T-helper 2 cell treated with Interferon-gamma antibody and Interleukin-4, amounts not matched to agents 5 μg/mL and 100 μg/mL, for 36 hours (primary cell): ENCODE results near the gene COL18A1.

Experiments
- DNase-seq: peaks from one replicate; pipeline ENCODE4 v3.0.0; 2021; ENCODE audit warnings: low spot score
- H3K27ac Mint-ChIP-seq: one replicate; pipeline ENCODE4 v1.8.0; 2021; ENCODE audit warnings: mild to moderate bottlenecking, mixed read lengths
- H3K27me3 Mint-ChIP-seq: one replicate; pipeline ENCODE4 v1.8.0; 2021; ENCODE audit warnings: low read depth, mixed read lengths
- H3K36me3 Mint-ChIP-seq: one replicate; pipeline ENCODE4 v1.8.0; 2021; ENCODE audit warnings: low read depth, mixed read lengths
- H3K4me1 Mint-ChIP-seq: one replicate; pipeline ENCODE4 v1.8.0; 2021; ENCODE audit warnings: low read depth, mixed read lengths
- H3K4me3 Mint-ChIP-seq: one replicate; pipeline ENCODE4 v1.8.0; 2022; ENCODE audit warnings: mild to moderate bottlenecking, moderate library complexity, mixed read lengths
- H3K9me3 Mint-ChIP-seq: one replicate; pipeline ENCODE4 v1.8.0; 2021; ENCODE audit warnings: mixed read lengths

The COL18A1 gene

GRCh38 chr21:45406801-45407628 is 2.0 kb downstream of the COL18A1 start:
- Mint-ChIP-seq H3K4me3 (peak overlapping the region; percentile 36), H3K4me1 (peaks cover 2% of the 10 kb centered on the region), H3K27ac (no peak overlapping the region), H3K9me3 (no peaks in the 10 kb centered on the region), H3K36me3 (no peaks in the 10 kb centered on the region), H3K27me3 (peaks cover 40% of the 10 kb centered on the region)
- DNase-seq = no peak

GRCh38 chr21:45407629-45408247 is 2.8 kb downstream of the COL18A1 start:
- H3K4me1 Mint-ChIP-seq = peaks cover 2% of the 10 kb centered on the region
- H3K36me3 Mint-ChIP-seq = no peaks in the 10 kb centered on the region
- no peak overlapping the region for H3K4me3 Mint-ChIP-seq
- no peak overlapping the region for H3K27ac Mint-ChIP-seq
- no peaks in the 10 kb centered on the region for H3K9me3 Mint-ChIP-seq
- H3K27me3 Mint-ChIP-seq = peaks cover 32% of the 10 kb centered on the region
- no peak for DNase-seq

- H3K36me3 Mint-ChIP-seq = no peaks in the 10 kb centered on the region
- peaks cover 2% of the 10 kb centered on the region for H3K4me1 Mint-ChIP-seq
- H3K27me3 Mint-ChIP-seq = peaks cover 28% of the 10 kb centered on the region
- no peak overlapping the region for H3K27ac Mint-ChIP-seq
- no peak for DNase-seq
- no peaks in the 10 kb centered on the region for H3K9me3 Mint-ChIP-seq
- no peak overlapping the region for H3K4me3 Mint-ChIP-seq
These were observed 3.4 kb downstream of the COL18A1 start for GRCh38 chr21:45408271-45408791.

- H3K4me3 Mint-ChIP-seq = no peak overlapping the region
- peaks cover 23% of the 10 kb centered on the region for H3K27me3 Mint-ChIP-seq
- H3K27ac Mint-ChIP-seq = no peak overlapping the region
- no peaks in the 10 kb centered on the region for H3K36me3 Mint-ChIP-seq
- H3K4me1 Mint-ChIP-seq = peaks cover 2% of the 10 kb centered on the region
- DNase-seq = no peak
- no peaks in the 10 kb centered on the region for H3K9me3 Mint-ChIP-seq
These were observed 3.9 kb downstream of the COL18A1 start for GRCh38 chr21:45408801-45409261.

GRCh38 chr21:45409466-45410150 is 4.6 kb downstream of the COL18A1 start:
- no peak overlapping the region for H3K4me3 Mint-ChIP-seq
- no peaks in the 10 kb centered on the region for H3K36me3 Mint-ChIP-seq
- no peak for DNase-seq
- H3K27me3 Mint-ChIP-seq = peaks cover 17% of the 10 kb centered on the region
- no peak overlapping the region for H3K27ac Mint-ChIP-seq
- no peaks in the 10 kb centered on the region for H3K9me3 Mint-ChIP-seq
- no peaks in the 10 kb centered on the region for H3K4me1 Mint-ChIP-seq

GRCh38 chr21:45410151-45410864 is 5.3 kb downstream of the COL18A1 start:
- peaks cover 17% of the 10 kb centered on the region for H3K27me3 Mint-ChIP-seq
- no peaks in the 10 kb centered on the region for H3K4me1 Mint-ChIP-seq
- no peaks in the 10 kb centered on the region for H3K36me3 Mint-ChIP-seq
- no peak overlapping the region for H3K27ac Mint-ChIP-seq
- no peak overlapping the region for H3K4me3 Mint-ChIP-seq
- no peak for DNase-seq
- no peaks in the 10 kb centered on the region for H3K9me3 Mint-ChIP-seq

GRCh38 chr21:45410865-45411809 is 6.2 kb downstream of the COL18A1 start:
- no peaks in the 10 kb centered on the region for H3K4me1 Mint-ChIP-seq
- H3K9me3 Mint-ChIP-seq = no peaks in the 10 kb centered on the region
- no peak overlapping the region for H3K4me3 Mint-ChIP-seq
- H3K36me3 Mint-ChIP-seq = no peaks in the 10 kb centered on the region
- H3K27ac Mint-ChIP-seq = no peak overlapping the region
- peaks cover 16% of the 10 kb centered on the region for H3K27me3 Mint-ChIP-seq
- no peak for DNase-seq

GRCh38 chr21:45411810-45412206 is 6.8 kb downstream of the COL18A1 start:
- DNase-seq = no peak
- no peaks in the 10 kb centered on the region for H3K9me3 Mint-ChIP-seq
- H3K4me3 Mint-ChIP-seq = no peak overlapping the region
- no peaks in the 10 kb centered on the region for H3K36me3 Mint-ChIP-seq
- peaks cover 9% of the 10 kb centered on the region for H3K27me3 Mint-ChIP-seq
- H3K4me1 Mint-ChIP-seq = no peaks in the 10 kb centered on the region
- H3K27ac Mint-ChIP-seq = no peak overlapping the region

- H3K4me3 Mint-ChIP-seq = no peak overlapping the region
- no peaks in the 10 kb centered on the region for H3K36me3 Mint-ChIP-seq
- H3K27ac Mint-ChIP-seq = no peak overlapping the region
- peaks cover 3% of the 10 kb centered on the region for H3K27me3 Mint-ChIP-seq
- no peak for DNase-seq
- H3K9me3 Mint-ChIP-seq = no peaks in the 10 kb centered on the region
- no peaks in the 10 kb centered on the region for H3K4me1 Mint-ChIP-seq
These were observed 7.5 kb downstream of the COL18A1 start for GRCh38 chr21:45412491-45412890.

- no peak overlapping the region for H3K4me3 Mint-ChIP-seq
- no peaks in the 10 kb centered on the region for H3K9me3 Mint-ChIP-seq
- no peak overlapping the region for H3K27ac Mint-ChIP-seq
- DNase-seq = no peak
- H3K27me3 Mint-ChIP-seq = no peaks in the 10 kb centered on the region
- no peaks in the 10 kb centered on the region for H3K4me1 Mint-ChIP-seq
- no peaks in the 10 kb centered on the region for H3K36me3 Mint-ChIP-seq
These were observed 8.1 kb downstream of the COL18A1 start for GRCh38 chr21:45412909-45413611.

GRCh38 chr21:45413922-45414321 is 9.0 kb downstream of the COL18A1 start:
- no peaks in the 10 kb centered on the region for H3K4me1 Mint-ChIP-seq
- DNase-seq = no peak
- no peak overlapping the region for H3K27ac Mint-ChIP-seq
- no peaks in the 10 kb centered on the region for H3K27me3 Mint-ChIP-seq
- H3K36me3 Mint-ChIP-seq = no peaks in the 10 kb centered on the region
- H3K9me3 Mint-ChIP-seq = no peaks in the 10 kb centered on the region
- no peak overlapping the region for H3K4me3 Mint-ChIP-seq

GRCh38 chr21:45414396-45415187 is 9.6 kb downstream of the COL18A1 start:
- Mint-ChIP-seq H3K4me1 (no peaks in the 10 kb centered on the region), H3K36me3 (no peaks in the 10 kb centered on the region), H3K27me3 (no peaks in the 10 kb centered on the region), H3K9me3 (no peaks in the 10 kb centered on the region), H3K4me3 (no peak overlapping the region), H3K27ac (no peak overlapping the region)
- DNase-seq = no peak
